GM23338 (cell line): ENCODE data around the gene MYOCD. TPM values are rescaled to one million over a fixed set of nuclear protein-coding genes. Genes with fewer than 3 reads are reported as not detected.

Source experiments
- ATAC-seq: fragments of 200-7000 bp; cut with Tn5 transposase; 3 replicates; pipeline ENCODE4 v1.9.1; 2020
- DNase-seq: peaks from one replicate; pipeline ENCODE4 v3.0.0-alpha.2; 2015; ENCODE audit warnings: low spot score
- H2AFZ ChIP-seq: fragments of 200-600 bp; sonication (generic); 2 replicates; pipeline ENCODE4 v1.8.0; 2016; ENCODE audit warnings: antibody characterized with exemption, mild to moderate bottlenecking, moderate library complexity
- H3F3A ChIP-seq: fragments of 200-600 bp; sonication (generic); replicated peaks from 2 replicates; pipeline ENCODE4 v1.8.0; 2017; ENCODE audit warnings: antibody characterized with exemption, mixed run types, low read depth
- H3K27ac ChIP-seq: fragments of 200-600 bp; sonication (generic); 2 replicates; pipeline ENCODE4 v1.6.1; 2016; ENCODE audit warnings: low read depth
- H3K27me3 ChIP-seq: fragments of 200-600 bp; sonication (generic); 2 replicates; pipeline ENCODE4 v1.8.0; 2016; ENCODE audit warnings: mild to moderate bottlenecking, mixed run types, moderate library complexity; ENCODE audit not compliant: insufficient read depth
- H3K36me3 ChIP-seq: fragments of 200-600 bp; sonication (generic); 2 replicates; pipeline ENCODE4 v1.8.0; 2016; ENCODE audit warnings: mild to moderate bottlenecking; ENCODE audit not compliant: insufficient read depth
- H3K4me1 ChIP-seq: fragments of 200-600 bp; sonication (generic); 2 replicates; pipeline ENCODE4 v1.8.0; 2016; ENCODE audit warnings: mild to moderate bottlenecking, moderate library complexity; ENCODE audit not compliant: insufficient read depth
- H3K4me2 ChIP-seq: fragments of 200-600 bp; sonication (generic); 2 replicates; pipeline ENCODE4 v1.7.1; 2017; ENCODE audit warnings: mixed run types
- H3K4me3 ChIP-seq: fragments of 200-600 bp; sonication (generic); 2 replicates; pipeline ENCODE4 v1.6.1; 2016; ENCODE audit warnings: mixed run types
- H3K79me2 ChIP-seq: fragments of 200-600 bp; sonication (generic); replicated peaks from 2 replicates; pipeline ENCODE4 v1.8.0; 2017; ENCODE audit warnings: mild to moderate bottlenecking; ENCODE audit not compliant: insufficient read depth
- H3K9me2 ChIP-seq: fragments of 200-600 bp; sonication (generic); 2 replicates; pipeline ENCODE4 v1.8.0; 2017; ENCODE audit not compliant: insufficient read depth
- H4K20me1 ChIP-seq: fragments of 200-600 bp; sonication (generic); replicated peaks from 2 replicates; pipeline ENCODE4 v1.8.0; 2017; ENCODE audit warnings: mild to moderate bottlenecking; ENCODE audit not compliant: insufficient read depth
- H3K27ac Mint-ChIP-seq: 2 replicates; pipeline ENCODE4 v1.8.0; 2020; ENCODE audit warnings: inconsistent platforms, mild to moderate bottlenecking, moderate library complexity, mixed read lengths
- H3K27me3 Mint-ChIP-seq: 3 replicates; pipeline ENCODE4 v1.8.0; 2022; ENCODE audit warnings: low read depth, mild to moderate bottlenecking, moderate library complexity, mixed read lengths, inconsistent platforms; ENCODE audit not compliant: insufficient read depth, poor library complexity
- H3K36me3 Mint-ChIP-seq: 3 replicates; pipeline ENCODE4 v1.8.0; 2021; ENCODE audit warnings: low read depth, mild to moderate bottlenecking, inconsistent platforms, moderate library complexity, mixed read lengths
- H3K4me1 Mint-ChIP-seq: 3 replicates; pipeline ENCODE4 v1.8.0; 2020; ENCODE audit warnings: mild to moderate bottlenecking, inconsistent platforms, mixed read lengths
- H3K4me3 Mint-ChIP-seq: 3 replicates; pipeline ENCODE4 v1.8.0; 2021; ENCODE audit warnings: moderate library complexity, mild to moderate bottlenecking, inconsistent platforms, mixed read lengths
- H3K9me3 Mint-ChIP-seq: 3 replicates; pipeline ENCODE4 v1.8.0; 2020; ENCODE audit warnings: moderate library complexity, mild to moderate bottlenecking, inconsistent platforms, mixed read lengths
- CREB1 ChIP-seq: fragments of 250-450 bp; sonication (Bioruptor Pico); IDR thresholded peaks from 2 replicates; pipeline ENCODE4 v1.5.0; 2020; ENCODE audit warnings: low read depth, mild to moderate bottlenecking, moderate library complexity
- CTCF ChIP-seq, 2 experiments: fragments of 200-600 bp in 1 of 2; sonication (generic) in 1 of 2; conservative IDR thresholded peaks; 2 replicates each; pipeline versions ENCODE4 v1.5.1 to v1.6.1; 2016 to 2017; ENCODE audit warnings: antibody characterized with exemption in 2 of 2, low read depth in 2 of 2, mild to moderate bottlenecking in 2 of 2, moderate library complexity in 1 of 2
- JUNB ChIP-seq: IDR thresholded peaks from one replicate; pipeline ENCODE4 v1.6.1; 2016; ENCODE audit warnings: antibody characterized with exemption; ENCODE audit not compliant: unreplicated experiment
- POLR2AphosphoS5 ChIP-seq: IDR thresholded peaks from 2 replicates; pipeline ENCODE4 v1.6.1; 2016; ENCODE audit warnings: antibody characterized with exemption, low read depth
- REST ChIP-seq: IDR thresholded peaks from one replicate; pipeline ENCODE4 v1.6.1; 2018; ENCODE audit warnings: antibody characterized with exemption; ENCODE audit not compliant: unreplicated experiment
- STAT1 ChIP-seq: IDR thresholded peaks from one replicate; pipeline ENCODE4 v1.6.1; 2016; ENCODE audit warnings: antibody characterized with exemption; ENCODE audit not compliant: unreplicated experiment
- ZNF462 ChIP-seq: fragments of 250-450 bp; sonication (Bioruptor Pico); IDR thresholded peaks from 2 replicates; pipeline ENCODE4 v1.5.0; 2020; ENCODE audit warnings: mild to moderate bottlenecking, moderate library complexity
- polyA plus RNA-seq: library from polyadenylated mRNA; unstranded; fragments of >200 nt; fragmentation: Nextera tagmentation; extraction: Ambion mirVana; gene quantifications from 2 replicates; pipeline ENCODE4 v1.2.1, GENCODE V29; 2016
- total RNA-seq: library from RNA; depleted of rRNA; stranded (reverse); fragments of >200 nt; shearing (Covaris generic); gene quantifications from 2 replicates; pipeline ENCODE4 v1.2.3, GENCODE V29; 2014

MYOCD gene
- total and polyA plus RNA-seq, 2 experiments from 2014 or later: 0.80 to 2.4 TPM

GRCh38 chr17:12736526-12736925 is 70.8 kb downstream of the MYOCD start (continued):
- TF ChIP-seq ZNF462 (CRISPR knock-in tag) (no peak), STAT1 (no peak), POLR2AphosphoS5 (no peak), CTCF (conservative IDR thresholded peaks at IDR 0.05; ENCODE audit: low read depth in 2 of 2) (no peak), CREB1 (no peak), JUNB (no peak)

GRCh38 chr17:12737740-12738469 is 72.2 kb downstream of the MYOCD start:
- ATAC-seq: no peak
- Histone ChIP-seq H3K27me3 (no peaks in the 10 kb centered on the region), H3K4me3 (no peak overlapping the region), H3K27ac (no peak overlapping the region), H3K36me3 (no peaks in the 10 kb centered on the region), H3K4me1 (no peaks in the 10 kb centered on the region), H2AFZ (no peak overlapping the region), H3K4me2 (no peak overlapping the region), H3F3A (no peaks in the 10 kb centered on the region), H4K20me1 (no peaks in the 10 kb centered on the region), H3K79me2 (no peaks in the 10 kb centered on the region), H3K9me2 (no peaks in the 10 kb centered on the region)
- no peak overlapping the region for H3K4me3 Mint-ChIP-seq
- H3K9me3 Mint-ChIP-seq: no peaks in the 10 kb centered on the region
- H3K27me3 Mint-ChIP-seq: peaks cover 2% of the 10 kb centered on the region
- no peak for DNase-seq
- peak overlapping the region; percentile 24; the same call in 1 of the 2 replicates for H3K27ac Mint-ChIP-seq
- H3K4me1 Mint-ChIP-seq: peaks cover 14% of the 10 kb centered on the region
- no peaks in the 10 kb centered on the region for H3K36me3 Mint-ChIP-seq
- TF ChIP-seq REST: no peak
